GM20000 (cell line): Measurements from ENCODE around the gene TRMT6.

ENCODE experiments used
- DNase-seq: peaks from one replicate; pipeline ENCODE4 v3.0.0; 2012; ENCODE audit warnings: low spot score
- TF ChIP-seq, protein P1 (sequence below): IDR thresholded peaks from 2 replicates; pipeline ENCODE4 v1.5.1; 2012; ENCODE audit warnings: mild to moderate bottlenecking, control low read depth; ENCODE audit errors: extremely low read depth, missing control alignments

The TRMT6 gene

GRCh38 chr20:5987383-5987782 is 37.0 kb upstream of the TRMT6 start:
- no peak for DNase-seq
- TF ChIP-seq, protein P1, sequence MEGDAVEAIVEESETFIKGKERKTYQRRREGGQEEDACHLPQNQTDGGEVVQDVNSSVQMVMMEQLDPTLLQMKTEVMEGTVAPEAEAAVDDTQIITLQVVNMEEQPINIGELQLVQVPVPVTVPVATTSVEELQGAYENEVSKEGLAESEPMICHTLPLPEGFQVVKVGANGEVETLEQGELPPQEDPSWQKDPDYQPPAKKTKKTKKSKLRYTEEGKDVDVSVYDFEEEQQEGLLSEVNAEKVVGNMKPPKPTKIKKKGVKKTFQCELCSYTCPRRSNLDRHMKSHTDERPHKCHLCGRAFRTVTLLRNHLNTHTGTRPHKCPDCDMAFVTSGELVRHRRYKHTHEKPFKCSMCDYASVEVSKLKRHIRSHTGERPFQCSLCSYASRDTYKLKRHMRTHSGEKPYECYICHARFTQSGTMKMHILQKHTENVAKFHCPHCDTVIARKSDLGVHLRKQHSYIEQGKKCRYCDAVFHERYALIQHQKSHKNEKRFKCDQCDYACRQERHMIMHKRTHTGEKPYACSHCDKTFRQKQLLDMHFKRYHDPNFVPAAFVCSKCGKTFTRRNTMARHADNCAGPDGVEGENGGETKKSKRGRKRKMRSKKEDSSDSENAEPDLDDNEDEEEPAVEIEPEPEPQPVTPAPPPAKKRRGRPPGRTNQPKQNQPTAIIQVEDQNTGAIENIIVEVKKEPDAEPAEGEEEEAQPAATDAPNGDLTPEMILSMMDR, result no peak

GRCh38 chr20:5980720-5981538 is 30.6 kb upstream of the TRMT6 start:
- TF ChIP-seq, protein P1, result no peak

GRCh38 chr20:5979801-5980200 is 29.5 kb upstream of the TRMT6 start:
- TF ChIP-seq, protein P1, result no peak
- DNase-seq, result no peak

More at GRCh38 chr20:5980720-5981538, 30.6 kb upstream of the TRMT6 start:
- no peak for DNase-seq

- DNase-seq, result no peak
- TF ChIP-seq, protein P1, result no peak
Observed at GRCh38 chr20:5977975-5978374, 27.6 kb upstream of the TRMT6 start.

GRCh38 chr20:5977223-5977622 is 26.9 kb upstream of the TRMT6 start:
- no peak for DNase-seq

GRCh38 chr20:5975778-5976177 is 25.4 kb upstream of the TRMT6 start:
- TF ChIP-seq, protein P1, result no peak

More at GRCh38 chr20:5977223-5977622, 26.9 kb upstream of the TRMT6 start:
- TF ChIP-seq, protein P1, result no peak

GRCh38 chr20:5974531-5974930 is 24.2 kb upstream of the TRMT6 start:
- TF ChIP-seq, protein P1, result no peak
- no peak for DNase-seq

More at GRCh38 chr20:5975778-5976177, 25.4 kb upstream of the TRMT6 start:
- no peak for DNase-seq
